ENCODE results near the gene SYT17.

The SYT17 gene

DNA sequence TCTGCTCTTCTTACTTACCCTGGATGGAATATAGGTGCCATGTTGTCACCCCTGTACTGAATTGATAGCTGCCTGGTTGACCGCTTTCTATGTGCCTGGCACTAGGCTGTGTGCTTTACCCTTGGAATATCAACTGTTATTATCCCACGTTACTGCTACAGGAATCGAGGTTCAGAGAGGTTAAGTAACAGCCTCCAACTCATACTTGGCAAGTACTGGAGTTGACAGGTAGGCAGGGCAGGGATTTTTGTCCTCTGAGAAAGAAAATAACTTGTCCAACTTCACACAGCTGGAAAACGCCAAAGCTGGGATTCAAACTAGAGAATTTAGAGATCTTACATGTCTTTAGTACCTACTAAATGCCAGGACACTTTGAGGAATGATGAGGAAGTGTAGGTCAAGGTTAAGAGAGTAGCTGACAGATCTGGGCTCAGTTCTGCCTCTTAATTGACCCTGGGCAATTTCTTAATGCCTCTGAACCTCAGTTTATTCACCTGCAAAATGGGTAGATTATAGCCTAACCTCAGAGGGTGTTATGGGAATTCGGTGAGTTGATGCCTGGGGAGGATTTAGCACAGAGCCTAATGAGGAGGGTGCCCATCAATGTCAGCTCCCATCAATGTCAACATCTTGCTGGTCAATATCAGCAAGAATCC is 28.5 kb upstream of the SYT17 start:
- DNase-seq (ENCODE audit: low read depth): no peak

DNA sequence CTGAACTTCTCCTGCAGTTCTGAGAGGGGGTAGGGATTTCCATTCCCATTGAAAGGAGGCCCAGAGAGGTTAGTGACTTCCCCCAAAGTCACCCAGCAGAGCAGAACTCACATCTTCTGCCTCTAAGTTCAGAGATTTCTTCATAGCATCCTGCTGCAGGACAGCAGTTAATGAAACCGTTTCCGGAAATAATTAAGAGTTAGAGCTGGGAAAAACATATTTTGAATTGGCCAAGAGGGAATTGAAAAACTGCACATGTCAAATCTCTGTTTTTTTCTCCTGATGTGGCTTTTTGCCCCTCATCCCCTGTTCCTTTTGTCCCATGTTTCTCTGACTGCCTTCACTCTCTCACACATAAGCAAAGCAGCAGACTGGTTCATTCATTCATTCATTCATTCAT is 27.6 kb upstream of the SYT17 start:
- DNase-seq (ENCODE audit: low read depth): no peak

DNA sequence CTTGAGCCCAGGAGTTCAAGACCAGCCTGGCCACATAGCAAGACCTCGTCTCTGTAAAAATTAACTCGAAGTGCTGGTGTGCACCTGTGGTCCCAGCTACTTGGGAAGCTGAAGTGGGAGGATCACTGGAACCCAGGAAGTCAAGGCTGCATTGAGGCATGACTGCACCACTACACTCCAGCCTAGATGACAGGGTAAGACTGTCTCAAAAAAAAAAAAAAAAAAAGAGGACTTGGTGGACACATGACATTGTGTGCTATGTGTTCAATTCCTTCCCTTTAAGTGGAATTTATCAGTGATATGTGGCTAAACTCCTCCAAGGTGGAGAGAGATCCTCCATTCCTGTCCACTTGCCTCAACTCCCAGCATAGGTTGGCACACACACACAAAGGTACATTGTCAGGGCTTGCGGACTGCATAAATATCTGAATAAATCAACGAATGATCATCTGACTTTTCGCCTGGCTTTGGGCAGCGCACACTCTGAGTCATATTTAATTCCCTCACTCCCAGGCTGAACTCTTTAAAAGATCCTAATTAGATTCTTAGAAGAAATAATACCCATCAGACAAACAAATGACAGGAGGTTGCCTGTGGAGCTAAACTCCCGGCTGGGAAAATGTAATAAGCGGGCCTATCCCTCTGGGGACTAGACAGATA is 25.0 kb upstream of the SYT17 start:
- no peak for DNase-seq (ENCODE audit: low read depth)

DNA sequence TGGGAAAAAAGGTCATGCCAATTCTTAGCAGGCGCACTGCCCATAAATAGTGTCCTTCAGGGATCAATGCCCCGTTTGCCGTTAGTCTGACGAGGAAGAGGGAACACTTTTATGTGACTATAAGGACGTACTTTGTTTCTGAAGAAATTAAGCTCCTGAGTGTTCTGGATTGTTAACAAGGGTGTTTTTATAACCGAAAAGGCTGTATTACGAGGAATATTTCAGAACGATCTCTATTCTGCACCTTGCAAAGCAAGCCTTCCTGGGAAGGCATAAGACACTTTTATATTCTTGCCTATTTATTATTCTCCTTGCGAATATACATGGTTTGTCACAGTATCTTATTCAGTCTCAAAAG is 24.5 kb upstream of the SYT17 start:
- no peak for DNase-seq (ENCODE audit: low read depth)

DNA sequence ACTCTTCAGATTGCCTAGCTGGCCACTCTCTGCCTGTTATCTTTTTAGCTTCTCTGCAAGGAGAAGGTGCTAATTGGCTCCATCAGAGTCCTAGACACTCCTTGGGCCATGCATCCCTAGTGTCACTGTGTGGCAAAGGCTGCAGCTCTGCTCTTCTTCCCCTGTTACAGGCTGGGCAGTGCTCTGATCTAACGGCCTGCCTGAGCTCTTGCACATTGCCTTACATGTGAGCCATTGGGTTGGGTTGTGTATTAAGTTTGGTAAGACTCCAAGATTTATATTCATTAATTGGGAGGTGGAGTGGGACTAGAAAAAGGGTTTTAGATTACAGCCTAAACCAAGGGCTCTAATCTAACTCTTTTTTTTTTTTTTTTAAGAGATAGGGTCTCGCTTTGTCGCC is 23.0 kb upstream of the SYT17 start:
- no peak for DNase-seq (ENCODE audit: low read depth)

DNA sequence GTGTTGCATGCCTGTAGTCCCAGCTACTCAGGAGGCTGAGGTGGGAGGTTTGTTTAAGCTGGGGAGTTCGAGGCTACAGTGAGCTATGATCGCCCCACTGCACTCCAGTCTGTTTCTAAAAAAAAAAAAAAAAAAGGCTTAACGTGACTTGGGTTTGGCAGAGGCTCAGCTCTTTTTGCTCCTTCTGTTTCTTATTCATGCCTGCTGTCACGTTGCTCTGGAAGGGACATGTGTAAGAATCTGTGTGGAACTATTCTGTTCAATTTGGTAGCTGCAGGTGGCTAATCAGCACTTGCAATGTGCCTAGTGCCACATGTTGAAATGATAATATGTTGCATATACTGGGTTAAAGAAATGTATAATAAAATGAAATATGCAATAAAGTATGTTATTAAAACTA is 20.9 kb upstream of the SYT17 start:
- DNase-seq (ENCODE audit: low read depth): no peak

DNA sequence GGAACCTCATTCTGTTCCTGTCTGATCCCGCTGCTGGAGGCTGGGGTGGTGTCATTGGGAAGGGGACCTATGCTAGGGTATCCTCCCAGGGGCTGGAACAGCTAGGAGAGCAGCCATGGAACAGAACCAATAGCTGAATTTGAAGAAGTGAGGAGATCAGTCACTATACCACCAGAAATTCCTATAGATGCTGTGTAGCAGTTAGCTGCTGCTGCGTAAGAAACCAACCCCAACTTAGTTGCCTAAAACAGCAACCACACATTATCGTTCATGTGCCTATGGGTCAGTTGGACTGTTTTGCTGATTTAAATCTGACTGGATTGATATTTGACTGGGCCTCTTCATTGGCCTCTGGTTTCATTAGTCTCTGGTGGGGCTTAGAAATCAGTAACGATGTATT is 20.4 kb upstream of the SYT17 start:
- no peak for DNase-seq (ENCODE audit: low read depth)

DNA sequence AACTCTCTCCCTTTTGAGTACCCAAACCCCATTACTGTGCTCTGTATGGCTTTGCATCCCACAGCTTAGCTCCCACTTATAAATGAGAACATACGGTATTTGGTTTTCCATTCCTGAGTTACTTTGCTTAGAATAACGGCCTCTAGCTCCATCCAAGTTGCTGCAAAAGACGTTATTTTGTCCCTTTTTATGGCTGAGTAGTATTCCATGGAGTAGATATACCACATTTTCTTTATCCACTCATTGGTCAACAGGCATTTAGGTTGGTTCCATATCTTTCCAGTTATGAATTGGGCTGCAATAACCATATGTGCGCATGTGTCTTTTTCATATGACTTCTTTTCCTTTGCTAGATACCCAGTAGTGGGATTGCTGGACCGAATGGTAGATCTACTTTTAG is 19.9 kb upstream of the SYT17 start:
- no peak for DNase-seq (ENCODE audit: low read depth)

DNA sequence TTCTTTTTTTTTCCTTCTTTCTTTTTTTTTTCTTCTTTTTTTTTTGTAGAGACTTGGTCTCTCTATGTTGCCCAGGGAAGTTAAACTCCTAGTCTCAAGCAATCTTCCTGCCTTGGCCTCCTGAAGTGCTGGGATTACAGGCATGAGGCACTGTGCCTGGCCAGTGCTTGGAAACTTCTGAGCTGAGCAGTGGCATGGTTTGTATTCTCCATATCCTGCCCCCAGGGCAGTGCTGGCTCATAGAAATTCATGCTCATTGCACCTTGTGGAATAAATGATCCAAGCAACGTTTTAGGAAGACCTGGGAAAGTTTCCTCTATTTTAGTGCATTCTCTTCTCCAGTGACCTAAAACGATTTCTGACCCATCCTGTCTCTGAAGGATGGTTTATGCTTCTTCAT is 16.7 kb upstream of the SYT17 start:
- no peak for DNase-seq (ENCODE audit: low read depth)

DNA sequence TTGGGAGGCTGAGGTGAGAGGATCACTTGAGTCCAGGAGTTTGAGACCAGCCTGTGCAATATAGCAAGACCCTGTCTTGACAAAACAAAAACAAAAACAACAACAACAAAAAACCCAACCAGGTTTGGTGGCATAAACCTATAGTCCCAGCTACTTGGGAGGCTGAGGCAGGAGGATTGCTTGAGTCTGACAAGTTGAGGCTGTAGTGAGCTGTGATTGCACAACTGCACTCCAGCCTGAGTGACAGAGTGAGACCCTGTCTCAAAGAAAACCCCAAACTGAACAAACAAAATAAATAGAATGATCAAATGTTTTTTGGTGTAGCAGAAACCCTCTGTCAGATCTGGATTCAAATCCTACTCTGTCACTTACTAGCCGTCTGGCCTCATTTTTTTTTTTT is 16.0 kb upstream of the SYT17 start:
- DNase-seq (ENCODE audit: low read depth): no peak

DNA sequence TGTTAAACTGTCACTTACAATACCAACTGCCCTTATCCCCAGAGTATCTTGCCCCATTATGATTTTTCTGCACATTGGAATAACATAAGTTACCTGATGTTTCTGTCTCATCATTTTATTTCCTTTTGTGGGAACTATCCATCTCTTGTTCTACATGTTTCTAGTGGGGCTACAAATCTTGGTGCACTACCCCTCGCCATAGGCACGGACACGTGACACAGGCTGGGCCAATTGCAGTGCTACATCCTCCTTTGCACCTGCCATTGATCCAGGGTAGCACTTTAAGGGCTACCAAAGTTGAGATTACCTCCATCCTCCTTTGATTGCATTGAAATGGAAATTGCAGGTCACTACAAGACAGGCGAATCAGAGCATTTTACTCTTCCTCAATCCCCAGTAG is 14.2 kb upstream of the SYT17 start:
- no peak for DNase-seq (ENCODE audit: low read depth)

DNA sequence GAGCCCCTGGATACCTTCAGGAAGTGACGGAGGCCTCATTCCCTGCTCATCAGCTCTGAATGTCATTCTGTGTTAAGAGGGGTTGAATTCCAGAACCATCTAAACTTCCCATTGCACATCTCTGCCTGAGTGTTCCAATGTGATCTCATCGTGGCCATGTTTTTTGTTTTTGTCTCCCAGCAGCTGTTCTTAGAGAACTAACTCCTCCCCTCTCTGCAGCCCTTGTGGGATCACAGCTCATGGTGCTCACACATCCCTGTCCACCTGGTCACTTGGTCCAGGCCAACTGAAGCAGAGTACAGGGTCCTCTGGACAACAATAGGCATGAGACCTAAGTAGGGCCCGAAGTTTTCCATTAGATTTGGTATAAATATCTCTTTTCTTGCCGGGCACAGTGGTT is 6.0 kb upstream of the SYT17 start:
- DNase-seq (ENCODE audit: low read depth): no peak

DNA sequence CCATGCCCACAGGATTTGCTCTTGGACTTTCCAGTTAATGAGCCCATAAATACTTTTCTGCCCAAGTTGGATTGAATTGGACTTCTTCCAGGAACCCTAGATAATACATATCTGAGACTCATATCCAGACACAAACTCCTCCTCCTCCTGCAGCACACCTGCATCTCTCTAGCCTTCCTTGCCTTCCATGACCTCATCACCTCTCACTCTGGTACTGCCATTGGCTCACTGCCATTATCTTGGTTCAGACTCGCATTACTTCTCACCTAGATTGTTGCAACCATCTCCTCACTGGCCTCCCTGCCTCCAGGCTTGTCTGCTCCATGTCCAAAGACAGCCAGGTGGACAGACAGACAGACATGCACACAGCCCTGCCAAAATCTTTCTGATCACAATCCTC is 4.8 kb upstream of the SYT17 start:
- DNase-seq (ENCODE audit: low read depth): no peak

DNA sequence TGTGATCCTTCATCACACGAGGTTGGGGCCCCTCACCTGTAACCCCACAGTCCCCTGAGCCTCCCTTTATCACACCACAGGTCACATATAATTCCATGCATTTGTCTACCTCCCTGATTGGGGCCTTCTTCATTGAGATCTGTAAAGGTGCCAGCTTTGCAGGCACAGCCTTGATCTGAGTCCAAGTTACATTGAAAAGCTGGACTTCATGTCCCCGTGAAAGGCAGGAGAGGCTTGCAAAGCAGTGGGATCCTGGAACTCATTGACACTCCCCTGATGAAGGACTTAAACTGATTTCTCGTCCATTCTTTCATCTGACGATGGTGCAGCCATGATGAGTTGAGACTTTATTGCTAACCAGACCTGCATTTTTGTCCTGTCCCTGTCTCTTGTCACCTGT is 3.8 kb upstream of the SYT17 start:
- DNase-seq (ENCODE audit: low read depth): no peak

DNA sequence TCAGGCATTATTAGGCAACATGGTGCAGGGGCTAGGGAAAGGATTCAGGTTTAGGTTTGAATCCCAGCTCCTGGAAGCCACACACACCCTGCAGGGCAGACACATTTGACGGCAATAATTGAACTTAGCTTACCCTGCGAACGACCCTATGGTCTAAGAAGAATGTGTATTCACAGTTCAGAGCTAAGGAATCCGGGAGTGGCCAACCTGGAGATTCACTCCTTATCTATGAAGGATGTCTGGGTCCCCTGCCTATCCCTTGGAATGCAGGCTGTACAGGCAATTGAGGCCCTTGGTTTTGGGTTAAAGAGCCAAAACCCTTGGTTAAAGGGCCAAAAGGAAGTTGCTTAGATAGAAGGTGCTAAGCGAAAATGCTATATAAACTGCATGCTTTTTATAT is 2.9 kb upstream of the SYT17 start:
- DNase-seq (ENCODE audit: low read depth): no peak

DNA sequence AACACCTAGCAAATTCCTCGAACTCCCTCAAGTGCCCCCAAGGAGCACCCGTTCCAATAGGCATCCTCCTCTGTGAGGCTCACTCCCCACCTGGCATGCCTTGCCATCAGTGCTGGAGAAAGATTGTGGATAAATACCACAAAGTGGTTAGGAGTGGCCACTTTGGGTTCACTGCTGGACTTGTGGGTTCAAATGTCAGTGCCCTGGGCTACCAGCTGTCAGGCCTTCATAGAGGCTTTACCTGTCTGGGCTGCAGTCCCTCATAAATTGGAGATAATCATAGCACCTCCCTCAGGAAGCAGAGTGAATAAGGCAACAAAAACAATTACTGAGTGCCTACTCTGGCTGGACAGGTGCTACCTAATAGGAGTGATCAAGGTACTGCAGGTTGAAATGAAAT is 1.5 kb upstream of the SYT17 start:
- DNase-seq (ENCODE audit: low read depth): no peak

DNA sequence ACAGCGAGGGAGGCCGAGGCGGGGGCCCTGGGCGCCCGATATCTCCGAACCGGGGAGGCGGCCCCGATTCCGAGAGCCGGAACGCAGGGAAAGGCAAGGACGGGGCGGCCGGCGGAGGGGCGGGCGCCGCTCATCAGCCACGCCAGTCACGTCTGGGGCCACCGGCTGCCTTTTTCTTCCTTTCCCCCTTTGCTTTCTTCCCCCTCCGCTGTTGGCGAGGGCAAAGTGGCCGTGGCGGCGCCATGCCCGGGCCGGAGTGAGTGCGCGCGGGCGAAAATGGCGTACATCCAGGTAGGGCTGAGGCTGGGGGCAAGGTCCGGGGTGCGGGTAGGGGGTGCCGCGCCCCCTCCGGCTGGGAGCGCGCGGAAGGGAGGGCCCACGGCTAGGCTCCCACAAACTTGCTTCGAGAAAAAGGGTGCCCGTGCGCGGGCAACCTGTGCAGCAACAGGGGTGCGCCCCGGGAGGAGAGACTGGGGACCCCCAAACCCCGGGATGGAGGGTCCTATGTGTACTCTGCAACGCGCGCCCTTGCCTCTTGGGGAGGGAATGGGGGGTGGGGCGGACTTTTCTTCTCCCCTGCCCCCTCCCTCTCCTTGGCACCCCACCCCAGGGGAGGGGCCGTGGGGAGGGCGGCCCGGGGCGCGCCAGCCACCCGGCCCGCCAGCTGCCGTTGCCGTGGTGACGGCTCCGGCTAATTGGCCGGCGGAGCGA is 486 bp downstream of the SYT17 start:
- no peak for DNase-seq (ENCODE audit: low read depth)

DNA sequence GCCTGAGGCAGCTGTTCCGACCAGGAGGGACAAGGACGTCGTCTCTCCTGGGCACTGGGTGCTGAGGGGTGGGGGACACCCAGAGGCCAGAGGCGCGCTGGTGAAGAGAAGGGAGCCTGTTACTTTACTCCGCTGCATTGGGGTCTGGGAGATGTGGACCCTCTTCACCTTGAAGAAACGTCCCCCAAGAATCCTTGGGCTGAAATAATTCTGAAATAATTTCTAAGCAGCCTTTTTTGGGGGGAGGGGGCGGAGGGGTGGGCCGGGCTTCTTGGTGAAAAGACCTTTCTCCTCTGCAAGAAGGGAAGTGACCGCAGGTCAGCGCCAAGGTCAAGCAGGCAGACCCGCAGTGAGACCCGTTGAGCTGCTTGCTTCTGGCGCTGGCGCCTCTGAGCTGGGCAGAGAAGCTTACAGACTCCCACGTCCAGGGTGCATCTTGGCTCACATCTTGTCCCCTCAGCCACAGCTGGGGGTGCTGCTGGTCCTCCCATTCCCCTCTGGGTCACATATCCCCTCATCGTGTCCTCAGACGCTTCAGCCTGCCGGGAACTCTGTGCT is 1.1 kb downstream of the SYT17 start:
- no peak for DNase-seq (ENCODE audit: low read depth)

DNA sequence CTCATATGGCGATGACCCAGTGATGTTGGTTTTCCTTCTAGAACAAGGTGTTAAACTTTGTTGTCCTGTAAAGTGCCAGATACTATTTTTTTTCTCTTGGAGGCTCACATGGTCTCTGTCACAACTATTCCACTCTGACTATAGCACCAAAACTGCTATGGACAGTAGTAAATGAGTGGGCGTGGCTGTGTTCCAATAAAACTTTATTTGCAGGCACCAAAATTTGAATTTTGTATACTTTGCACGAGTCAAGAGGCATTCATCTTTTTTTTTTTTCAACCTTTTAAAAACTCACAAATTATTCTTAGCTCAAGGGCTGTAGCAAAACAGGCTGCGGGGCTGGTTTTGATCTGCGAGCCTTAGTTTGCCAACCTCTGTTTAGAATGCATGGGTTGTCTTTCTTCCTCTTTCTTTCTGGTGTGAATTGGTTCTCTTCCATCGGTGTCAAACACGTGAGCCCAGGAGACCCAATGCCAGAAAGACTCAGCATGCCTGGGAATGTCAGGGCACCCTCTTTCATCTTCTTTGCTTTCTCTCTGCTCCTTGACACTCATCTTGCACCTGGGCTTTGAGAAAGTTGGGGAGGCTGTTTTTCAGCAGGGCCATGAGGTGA is 2.1 kb downstream of the SYT17 start:
- no peak for DNase-seq (ENCODE audit: low read depth)

DNA sequence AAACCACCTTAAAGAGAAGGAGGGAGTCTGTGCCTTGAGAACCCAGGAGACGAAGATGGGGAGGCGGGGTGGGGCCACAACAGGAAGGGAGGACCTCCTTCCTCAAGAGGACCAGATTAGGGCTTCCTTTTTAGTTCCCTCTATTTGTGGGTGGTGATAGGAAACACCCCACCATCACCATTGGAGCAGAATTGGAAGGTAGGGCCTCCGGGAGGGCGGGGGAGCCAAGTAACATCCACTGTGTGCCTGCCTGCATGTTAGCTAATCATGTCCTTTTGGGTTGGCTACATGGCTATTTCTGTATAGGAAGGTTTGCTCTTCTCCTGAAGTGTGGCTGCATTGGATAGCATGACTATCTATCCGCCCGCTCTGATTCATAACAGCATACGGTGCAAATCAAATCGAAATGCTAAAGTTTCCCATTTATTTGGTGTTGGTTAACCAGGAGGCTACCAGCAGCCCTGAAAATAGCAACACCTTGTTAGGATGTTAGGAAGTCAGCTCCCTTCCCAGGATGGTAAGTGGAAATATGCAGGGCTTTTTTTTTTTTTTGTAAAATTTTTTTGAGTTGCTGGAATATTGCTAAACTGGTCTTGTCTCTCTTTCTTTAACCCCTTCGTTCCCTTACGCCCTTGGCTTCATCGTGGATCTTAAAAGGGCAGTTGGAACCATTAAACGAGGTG is 4.2 kb downstream of the SYT17 start:
- DNase-seq (ENCODE audit: low read depth): no peak

DNA sequence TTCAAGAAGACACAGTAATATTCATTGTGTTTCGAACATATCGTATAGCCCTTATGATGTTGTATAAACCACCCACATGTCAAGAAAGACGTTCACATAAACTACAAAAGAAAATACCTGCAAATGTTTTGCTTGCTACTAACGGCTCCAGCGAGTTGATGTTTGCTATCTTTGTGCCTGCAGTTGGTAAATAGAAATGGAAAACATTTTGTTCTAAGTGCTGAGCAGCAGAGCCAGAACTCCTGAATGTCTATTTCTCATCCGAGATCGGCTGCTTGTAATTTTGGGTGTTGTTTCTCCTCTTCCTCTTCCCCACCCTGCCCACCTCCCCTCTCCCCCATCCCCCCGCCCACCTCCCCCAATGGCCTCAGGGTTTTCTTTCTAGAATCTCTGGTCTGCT is 5.0 kb downstream of the SYT17 start:
- no peak for DNase-seq (ENCODE audit: low read depth)

DNA sequence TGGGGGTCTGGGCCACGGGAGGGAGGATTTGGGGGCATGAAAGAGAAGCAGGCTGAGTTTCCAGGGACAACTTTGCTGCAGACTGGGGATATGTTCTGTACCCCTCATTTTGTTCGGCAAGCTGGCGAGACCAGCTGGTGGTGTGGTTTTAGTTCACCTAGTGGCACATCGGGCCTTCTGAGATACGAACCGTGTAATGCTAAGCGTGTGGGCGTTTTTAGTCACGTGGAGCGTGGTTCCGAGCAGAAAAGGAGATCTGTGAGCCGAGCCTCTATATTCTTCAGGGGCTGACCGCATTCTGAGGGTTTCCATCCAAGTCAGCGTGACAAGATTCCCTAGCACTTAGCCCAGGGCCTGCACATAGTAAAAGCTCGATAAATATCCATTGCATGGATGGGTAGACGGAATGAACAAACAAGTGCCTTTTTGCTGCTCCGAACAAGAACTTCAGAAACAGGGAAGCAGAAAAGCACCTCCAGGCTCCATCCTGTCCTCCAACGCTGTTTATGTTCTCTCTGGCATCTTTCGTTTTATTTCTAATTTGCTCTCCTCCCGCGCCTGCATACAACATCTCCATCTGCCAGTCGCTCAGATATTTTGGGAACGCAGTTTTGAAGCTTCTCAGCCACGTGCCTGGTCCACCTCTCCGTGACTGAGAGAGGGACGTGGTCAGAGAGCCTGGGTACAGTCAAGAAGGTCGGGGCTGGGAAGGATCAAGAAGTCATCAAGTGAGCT is 5.8 kb downstream of the SYT17 start:
- no peak for DNase-seq (ENCODE audit: low read depth)

Data from GM04503 (cell line).